Esophagus muscularis mucosa (tissue), 4 donors: ENCODE measurements around the gene TRIM40. TPM values are rescaled to one million over a fixed set of nuclear protein-coding genes. Genes with fewer than 3 reads are reported as not detected.

Source experiments
- DNase-seq: peaks from one replicate; pipeline ENCODE4 v3.0.0-alpha.2; 2017; ENCODE audit errors: extremely low spot score
- H3K27ac ChIP-seq, 4 donors: fragments of 200-600 bp; sonication (generic); replicated peaks in 1 of 4; 1 replicate in 3 of 4; 2 replicates in 1 of 4; pipeline ENCODE4 v1.5.1; 2016 to 2019; ENCODE audit warnings: mild to moderate bottlenecking in 1 of 4
- H3K27me3 ChIP-seq, 4 donors: fragments of 200-600 bp; sonication (generic); one replicate each; pipeline versions ENCODE4 v1.5.1 to v1.6.0; 2016 to 2019
- H3K36me3 ChIP-seq, 4 donors: fragments of 200-600 bp; sonication (generic); one replicate each; pipeline ENCODE4 v1.5.1; 2016 to 2019
- H3K4me1 ChIP-seq, 4 donors: fragments of 200-600 bp; sonication (generic); one replicate each; pipeline ENCODE4 v1.5.1; 2016 to 2019
- H3K4me3 ChIP-seq, 4 donors: fragments of 200-600 bp; sonication (generic); 1 replicate in 2 of 4; 2 replicates in 2 of 4; pipeline ENCODE4 v1.5.1; 2016 to 2019; ENCODE audit warnings: mild to moderate bottlenecking in 4 of 4, moderate library complexity in 1 of 4
- H3K9me3 ChIP-seq, 4 donors: fragments of 200-600 bp; sonication (generic); 1 replicate in 3 of 4; 2 replicates in 1 of 4; pipeline ENCODE4 v1.5.1; 2016 to 2019
- CTCF ChIP-seq, 3 experiments: fragments of 200-600 bp in 2 of 3; fragments of 450-650 bp in 1 of 3; sonication (generic) in 2 of 3; IDR thresholded peaks; one replicate each; pipeline ENCODE4 v1.5.1; 2017 to 2019; ENCODE audit warnings: antibody characterized with exemption in 3 of 3, mild to moderate bottlenecking in 2 of 3, moderate library complexity in 1 of 3
- EP300 ChIP-seq: sonication (generic); formaldehyde crosslinking; IDR thresholded peaks from one replicate; pipeline ENCODE4 v1.6.1; 2017; ENCODE audit warnings: antibody characterized with exemption
- POLR2A ChIP-seq: fragments of 450-650 bp; IDR thresholded peaks from one replicate; pipeline ENCODE4 v1.6.1; 2017; ENCODE audit warnings: antibody characterized with exemption, moderate library complexity, mild to moderate bottlenecking, low read depth
- POLR2AphosphoS5 ChIP-seq, 2 donors: sonication (generic); formaldehyde crosslinking; IDR thresholded peaks; one replicate each; pipeline ENCODE4 v1.6.1; 2017; ENCODE audit warnings: antibody characterized with exemption in 2 of 2
- WGBS: methylation state at CpG from one replicate; pipeline ENCODE4 v1.1.5; 2018; 5-methylcytosine and 5-hydroxymethylcytosine counted together
- intact Hi-C: fragments of 100-400 bp; cut with DNase I; formaldehyde crosslinking; loops from one replicate; pipeline ENCODE4 v1.15.1; 2023
- total RNA-seq, 4 donors: library from RNA; depleted of rRNA; stranded (reverse); fragments of >200 nt; gene quantifications; one replicate each; pipeline versions ENCODE4 v1.1.0 to v1.2.1, GENCODE V29; 2016

Gene TRIM40
- total RNA-seq, 4 donors from 2014 or later, result not detected

DNA sequence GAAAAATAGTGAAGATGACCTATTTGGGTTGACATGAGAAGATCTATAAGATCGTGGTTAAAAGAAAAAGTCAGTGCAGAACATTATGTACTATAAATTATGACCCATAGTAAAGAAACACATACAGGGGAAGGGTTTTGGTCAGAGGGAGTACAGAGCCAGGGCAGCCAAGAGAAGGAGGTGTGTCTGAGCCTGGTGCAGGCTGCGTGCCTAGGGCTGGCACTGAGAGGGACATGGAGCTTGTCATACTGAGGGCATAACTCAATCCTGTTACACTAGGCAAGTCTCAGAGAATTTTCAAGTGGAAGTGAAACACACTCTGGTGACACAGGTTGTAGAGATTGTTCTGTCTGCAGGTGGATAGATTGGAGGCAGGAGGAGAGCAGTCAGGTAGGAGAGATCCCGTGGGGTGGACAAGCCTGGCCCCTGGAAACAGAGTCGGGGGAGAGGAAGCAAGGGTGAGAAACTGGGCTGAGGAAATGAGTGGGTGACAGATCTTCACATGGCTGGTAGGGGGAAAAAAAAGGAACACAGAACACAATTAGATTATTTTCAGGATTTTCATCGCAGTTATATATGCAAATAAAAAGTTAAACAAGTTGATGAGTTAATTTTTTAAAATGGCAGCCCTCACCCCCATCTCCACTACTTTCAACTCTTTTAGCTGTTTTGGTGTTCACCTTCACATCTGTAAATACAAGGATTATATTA, 41.8 kb upstream of the TRIM40 start:
- peaks cover 0 to 97% (median 21%) of the 10 kb centered on the region in 4 donors for H3K27me3 ChIP-seq

GRCh38 chr6:30096829-30097228, 39.1 kb upstream of the TRIM40 start:
- Histone ChIP-seq H3K27ac (no peak overlapping the region), H3K4me3 (no peak overlapping the region), H3K36me3 (no peaks in the 10 kb centered on the region), H3K27me3 (peaks cover 7 to 95% (median 35%) of the 10 kb centered on the region in 4 donors), H3K4me1 (peaks cover 15 to 19% (median 18%) of the 10 kb centered on the region in 4 donors), H3K9me3 (no peaks in the 10 kb centered on the region)
- WGBS, result 53% methylated on average over 1 of the region's 1 CpG
- DNase-seq, result no peak
- TF ChIP-seq POLR2A (no peak), POLR2AphosphoS5 (IDR thresholded peaks at IDR 0.05) (no peak), CTCF (IDR thresholded peaks at IDR 0.05) (no peak), EP300 (no peak)
- intact Hi-C loops, result no loop called here

More for the DNA sequence above, 41.8 kb upstream of the TRIM40 start:
- Histone ChIP-seq H3K4me3 (no peak overlapping the region), H3K36me3 (no peaks in the 10 kb centered on the region), H3K9me3 (no peaks in the 10 kb centered on the region), H3K4me1 (no peaks in the 10 kb centered on the region), H3K27ac (no peak overlapping the region)
- 76% methylated on average over 4 of the region's 5 CpGs for WGBS
- TF ChIP-seq POLR2AphosphoS5 (IDR thresholded peaks at IDR 0.05) (no peak), POLR2A (no peak), CTCF (IDR thresholded peaks at IDR 0.05) (no peak), EP300 (no peak)
- no peak for DNase-seq
- intact Hi-C loops, result no loop called here

DNA sequence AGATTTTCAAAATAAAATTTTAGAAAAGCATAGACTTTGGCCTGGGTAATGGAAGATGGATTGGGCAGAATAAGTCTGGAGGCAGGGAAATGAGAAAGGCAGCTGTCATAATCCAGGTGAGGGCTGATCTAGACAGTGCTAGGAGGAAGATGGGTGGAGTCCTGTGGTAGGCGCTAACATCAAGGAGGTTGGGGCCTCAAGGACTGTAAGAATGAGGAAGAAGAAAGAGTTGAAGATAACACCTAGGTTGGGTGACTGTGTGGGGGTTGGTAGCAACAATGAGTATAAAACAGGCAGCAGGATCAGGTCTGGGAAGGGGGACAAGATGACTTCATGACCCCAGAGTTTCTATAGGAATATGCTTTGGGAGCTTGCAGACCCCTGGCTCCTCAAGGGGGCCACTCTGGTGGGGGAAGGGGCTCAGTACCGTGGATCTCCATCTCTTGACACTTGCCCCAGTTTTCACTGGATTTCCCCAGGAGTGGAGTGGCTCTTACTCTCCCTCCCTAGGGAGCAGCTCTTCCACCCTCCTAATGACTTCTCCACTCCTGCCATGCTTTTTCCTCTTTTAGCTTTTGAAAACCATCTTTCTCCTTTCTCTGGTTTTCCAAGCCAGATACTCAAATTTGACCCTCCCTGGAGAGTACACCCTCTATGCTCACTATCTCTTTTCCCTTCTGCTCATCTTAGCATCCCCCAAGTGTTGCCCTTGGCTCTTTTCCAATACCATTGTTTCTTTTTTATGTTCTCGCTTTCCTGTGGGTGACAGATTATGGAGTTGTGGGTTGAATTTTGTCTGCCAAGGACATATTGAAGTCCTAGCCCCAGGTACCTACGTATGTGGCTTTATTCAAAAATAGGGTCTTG, 37.8 kb upstream of the TRIM40 start:
- H3K4me3 ChIP-seq, result no peak overlapping the region
- H3K4me1 ChIP-seq, result peaks cover 27 to 32% (median 31%) of the 10 kb centered on the region in 4 donors
- H3K9me3 ChIP-seq, result no peaks in the 10 kb centered on the region
- H3K36me3 ChIP-seq, result no peaks in the 10 kb centered on the region
- DNase-seq, result no peak
- 59% methylated on average over 4 of the region's 4 CpGs for WGBS
- TF ChIP-seq POLR2AphosphoS5 (IDR thresholded peaks at IDR 0.05), result no peak
- intact Hi-C loops, result no loop called here
- H3K27ac ChIP-seq, result no peak overlapping the region
- H3K27me3 ChIP-seq, result peaks cover 7 to 82% (median 31%) of the 10 kb centered on the region in 4 donors

- 38% methylated on average over 8 of the region's 8 CpGs for WGBS
- peaks cover 32 to 40% (median 37%) of the 10 kb centered on the region in 4 donors for H3K4me1 ChIP-seq
- H3K9me3 ChIP-seq, result no peaks in the 10 kb centered on the region
- intact Hi-C loops, result loop anchor here (5.0 kb wide), 1 partner anchor 33 kb away; the partner anchor contains the start of gene PPP1R11
- no peaks in the 10 kb centered on the region for H3K36me3 ChIP-seq
- no peak for DNase-seq
- H3K27ac ChIP-seq, result no peak overlapping the region
- peaks cover 7 to 64% (median 31%) of the 10 kb centered on the region in 4 donors for H3K27me3 ChIP-seq
- peak overlapping the region in 1 of 4 donors; percentile 48 for H3K4me3 ChIP-seq
- TF ChIP-seq EP300, result no peak
- no peak for TF ChIP-seq POLR2AphosphoS5 (IDR thresholded peaks at IDR 0.05)
- no peak for TF ChIP-seq CTCF (IDR thresholded peaks at IDR 0.05)
- TF ChIP-seq POLR2A, result no peak
These were observed 35.8 kb upstream of the TRIM40 start for GRCh38 chr6:30100154-30100553.
